AG09319 (cell line): ENCODE results near the gene CX3CL1.
"Not testable (repeated sequence)": the region's sequence is repeated elsewhere in the genome, so short reads cannot be mapped to it uniquely, and the experiment has no call there.

Source experiments
- DNase-seq: peaks from one replicate; pipeline ENCODE4 v3.0.0-alpha.2; 2010; ENCODE audit warnings: low read depth; ENCODE audit errors: extremely low read depth
- TF ChIP-seq, protein P1 (sequence below): IDR thresholded peaks from 2 replicates; pipeline ENCODE4 v1.5.1; 2011; ENCODE audit warnings: low read depth, mild to moderate bottlenecking, inconsistent platforms, low read length, moderate library complexity

The CX3CL1 gene

DNA sequence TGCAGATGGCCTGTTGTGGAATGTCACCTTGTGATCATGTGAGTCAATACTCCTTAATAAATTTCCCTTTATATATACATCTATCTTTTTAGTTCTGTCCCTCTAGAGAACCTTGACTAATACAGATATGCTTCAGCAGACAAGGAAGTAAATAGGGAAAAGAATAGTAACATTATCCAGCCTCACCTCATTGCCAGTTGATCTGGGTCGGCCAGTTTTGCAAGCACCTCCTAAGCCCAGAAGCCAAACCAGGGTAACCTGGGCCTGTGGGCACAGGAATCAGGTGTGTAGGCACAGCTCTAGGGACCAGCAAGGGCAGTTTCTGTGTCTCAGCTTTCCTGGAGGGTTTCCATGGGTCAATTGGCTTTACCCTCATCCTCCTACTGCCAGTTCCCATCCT lies 20.4 kb downstream of the CX3CL1 start:
- DNase-seq: no peak

DNA sequence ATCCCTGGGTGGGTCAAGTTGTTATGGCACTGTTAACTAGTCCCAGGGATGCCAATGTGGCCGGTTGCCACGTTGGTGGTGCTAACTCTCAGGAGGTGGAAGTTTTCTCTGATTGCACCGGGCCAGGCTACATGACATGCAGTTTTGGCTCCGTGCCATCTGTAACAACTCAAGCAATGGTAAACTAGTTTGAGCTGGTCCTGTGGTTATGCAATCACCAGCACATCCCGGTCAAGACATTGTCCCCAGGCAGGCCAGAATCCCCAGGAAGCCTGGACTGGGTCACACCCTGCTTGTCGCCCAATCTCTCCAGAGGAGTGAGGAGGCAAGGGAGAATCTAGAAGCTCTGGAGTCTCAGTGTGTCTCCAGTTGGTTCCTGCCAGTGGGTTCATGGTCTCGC lies 22.2 kb downstream of the CX3CL1 start:
- no peak for DNase-seq
- TF ChIP-seq, protein P1, sequence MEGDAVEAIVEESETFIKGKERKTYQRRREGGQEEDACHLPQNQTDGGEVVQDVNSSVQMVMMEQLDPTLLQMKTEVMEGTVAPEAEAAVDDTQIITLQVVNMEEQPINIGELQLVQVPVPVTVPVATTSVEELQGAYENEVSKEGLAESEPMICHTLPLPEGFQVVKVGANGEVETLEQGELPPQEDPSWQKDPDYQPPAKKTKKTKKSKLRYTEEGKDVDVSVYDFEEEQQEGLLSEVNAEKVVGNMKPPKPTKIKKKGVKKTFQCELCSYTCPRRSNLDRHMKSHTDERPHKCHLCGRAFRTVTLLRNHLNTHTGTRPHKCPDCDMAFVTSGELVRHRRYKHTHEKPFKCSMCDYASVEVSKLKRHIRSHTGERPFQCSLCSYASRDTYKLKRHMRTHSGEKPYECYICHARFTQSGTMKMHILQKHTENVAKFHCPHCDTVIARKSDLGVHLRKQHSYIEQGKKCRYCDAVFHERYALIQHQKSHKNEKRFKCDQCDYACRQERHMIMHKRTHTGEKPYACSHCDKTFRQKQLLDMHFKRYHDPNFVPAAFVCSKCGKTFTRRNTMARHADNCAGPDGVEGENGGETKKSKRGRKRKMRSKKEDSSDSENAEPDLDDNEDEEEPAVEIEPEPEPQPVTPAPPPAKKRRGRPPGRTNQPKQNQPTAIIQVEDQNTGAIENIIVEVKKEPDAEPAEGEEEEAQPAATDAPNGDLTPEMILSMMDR: no peak

More for the DNA sequence above, 20.4 kb downstream of the CX3CL1 start:
- TF ChIP-seq, protein P1: no peak

DNA sequence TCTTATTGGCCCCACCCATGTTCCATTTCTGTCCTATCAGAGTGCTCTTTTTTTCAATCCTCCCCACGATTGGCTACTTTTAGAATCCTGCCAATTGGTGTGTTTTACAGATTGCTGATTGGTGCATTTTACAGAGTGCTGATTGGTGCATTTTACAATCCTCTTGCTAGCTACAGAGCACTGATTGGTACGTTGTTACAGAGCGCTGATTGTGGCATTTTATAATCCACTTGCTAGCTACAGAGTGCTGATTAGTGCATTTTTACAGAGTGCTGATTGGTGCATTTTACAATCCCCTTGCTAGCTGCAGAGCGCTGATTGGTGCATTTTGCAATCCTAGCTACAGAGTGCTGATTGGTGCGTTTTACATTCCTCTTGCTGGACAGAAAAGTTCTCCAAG lies 22.7 kb downstream of the CX3CL1 start:
- DNase-seq: no peak
- TF ChIP-seq, protein P1: no peak

DNA sequence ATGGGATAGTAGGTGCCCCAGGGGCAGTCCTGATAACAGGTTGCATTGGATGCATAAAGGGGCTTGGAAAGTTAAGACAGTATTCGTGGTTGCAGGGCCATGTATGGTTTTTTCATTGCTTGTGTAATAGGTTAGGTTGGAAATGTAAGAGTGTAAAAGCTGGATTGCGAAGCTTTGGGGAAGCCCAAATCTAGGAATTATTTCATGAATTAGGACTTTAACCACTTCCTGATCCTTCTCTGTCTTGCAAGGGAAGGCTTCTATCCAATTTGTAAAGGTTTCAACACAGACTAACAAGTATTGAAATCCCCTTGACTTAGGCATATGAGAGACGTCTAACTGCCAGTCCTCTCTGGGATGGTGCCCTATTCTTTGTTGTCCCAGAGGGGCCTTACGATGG lies 24.5 kb downstream of the CX3CL1 start:
- TF ChIP-seq, protein P1: no peak
- no peak for DNase-seq

DNA sequence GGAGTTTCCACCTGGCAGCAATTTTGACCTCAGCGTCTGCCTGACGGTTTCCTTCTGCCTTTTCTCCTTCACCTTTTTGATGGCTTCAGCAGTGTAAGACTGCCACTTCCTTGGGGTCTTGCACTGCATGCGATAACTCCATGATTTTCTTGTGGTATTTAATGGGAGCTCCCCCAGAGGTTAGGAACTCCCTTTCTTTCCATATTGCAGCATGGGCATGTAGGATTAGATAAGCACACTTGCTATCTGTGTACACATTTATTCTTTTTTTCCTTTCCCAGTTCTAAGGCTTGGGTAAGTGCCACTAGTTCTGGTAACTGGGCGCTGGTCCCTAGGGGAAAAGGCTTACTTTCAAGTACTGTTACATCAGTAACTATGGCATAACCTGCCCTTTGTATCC lies 25.2 kb downstream of the CX3CL1 start:
- not testable (repeated sequence) for DNase-seq

DNA sequence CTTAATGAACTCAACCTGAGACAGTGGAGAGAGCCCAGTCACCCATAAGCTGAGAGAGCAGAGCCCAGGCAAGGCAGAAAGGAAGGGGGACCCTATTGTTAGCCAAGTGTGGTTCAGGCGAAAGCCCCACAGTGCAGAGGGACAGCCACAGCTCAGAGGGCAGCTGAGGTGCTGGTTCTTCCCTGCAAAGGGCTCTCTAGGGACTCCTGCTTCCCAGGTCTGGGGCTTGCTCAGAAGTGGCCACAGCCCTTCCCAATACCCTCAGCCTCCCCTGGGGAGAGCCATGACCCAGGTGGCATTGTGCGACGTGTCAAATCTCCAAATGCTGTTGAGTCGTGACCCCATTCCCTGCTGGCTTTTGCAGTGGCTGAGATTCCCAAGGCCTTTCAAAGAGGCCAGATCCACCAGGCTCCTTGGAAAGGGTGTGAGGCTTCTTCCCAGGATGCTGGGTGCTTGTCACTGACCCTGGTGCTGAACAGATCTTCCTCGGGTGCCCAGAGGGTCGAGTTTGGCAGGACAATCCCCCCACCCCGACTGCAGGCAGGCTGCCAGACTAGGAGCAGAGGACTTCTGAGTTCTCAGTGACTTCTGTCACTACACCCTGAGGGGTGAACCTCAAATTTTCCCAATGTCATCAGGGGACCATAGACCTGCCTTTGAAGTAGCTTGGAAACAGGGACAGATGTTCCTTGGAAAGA lies 29.8 kb downstream of the CX3CL1 start:
- TF ChIP-seq, protein P1: no peak
- DNase-seq: no peak

DNA sequence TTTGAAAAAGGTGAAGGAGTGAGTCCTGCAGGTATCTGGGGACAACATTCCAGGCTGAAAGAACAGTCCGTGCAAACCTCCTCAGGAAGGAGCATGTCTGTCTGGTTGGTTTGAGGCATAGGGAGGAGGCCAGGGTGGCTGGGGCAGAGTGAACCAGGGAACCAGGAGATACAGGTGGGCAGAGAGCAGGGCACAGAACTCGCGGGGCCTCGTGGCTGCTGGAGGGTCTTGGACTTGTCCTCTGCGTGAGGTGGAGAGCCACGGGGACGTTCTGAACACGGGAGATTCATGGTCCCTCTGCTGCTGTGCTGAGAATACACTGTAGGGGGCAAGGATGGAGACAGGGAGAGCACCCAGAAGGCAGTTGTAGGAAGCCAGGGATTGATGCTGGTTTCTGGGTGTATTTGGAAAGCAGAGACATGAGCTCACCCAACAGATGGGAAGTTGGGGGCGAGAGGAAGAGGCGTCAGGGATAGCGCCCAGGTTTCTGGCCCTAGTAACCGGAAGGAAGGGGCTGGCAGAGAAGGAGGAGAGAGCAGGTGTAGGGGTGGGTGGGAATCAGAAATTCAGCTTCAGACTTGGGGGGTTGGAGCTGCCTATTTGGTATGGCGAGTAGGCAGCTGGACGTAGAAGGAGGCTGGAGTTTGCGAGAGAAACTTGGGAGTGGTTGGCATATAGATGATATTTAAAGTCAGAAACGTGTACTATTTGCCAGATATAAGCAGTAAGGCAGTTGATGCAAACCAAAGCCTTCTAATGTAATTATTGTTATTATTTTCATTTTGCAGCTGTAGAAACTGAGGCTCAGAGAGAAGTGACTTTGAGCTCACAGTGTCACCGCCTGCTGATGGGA lies 31.9 kb downstream of the CX3CL1 start, which contains the start of gene CCL17:
CCL17 (plus strand) TSS at position 803 of the 853 bp plus-strand sequence. CDS start 9,166 bp downstream, outside the sequence.
- TF ChIP-seq, protein P1: no peak
- no peak for DNase-seq
